Loucy (cell line): ENCODE results near the gene JDP2.

Experiments used
- H2AFZ ChIP-seq: fragments of 200-600 bp; sonication (generic); 2 replicates; pipeline ENCODE4 v1.6.0; 2016; ENCODE audit warnings: antibody characterized with exemption, mild to moderate bottlenecking, low read length, moderate library complexity
- H3F3A ChIP-seq: fragments of 200-600 bp; 2 replicates; pipeline ENCODE4 v1.6.0; 2016; ENCODE audit warnings: antibody characterized with exemption, low read depth, mild to moderate bottlenecking
- H3K27me3 ChIP-seq: fragments of 200-600 bp; sonication (generic); 2 replicates; pipeline ENCODE4 v1.6.1; 2014; ENCODE audit warnings: low read length, mild to moderate bottlenecking; ENCODE audit not compliant: insufficient read depth, poor library complexity, severe bottlenecking
- H3K36me3 ChIP-seq: fragments of 200-600 bp; sonication (generic); 2 replicates; pipeline ENCODE4 v1.6.1; 2016; ENCODE audit warnings: low read length; ENCODE audit not compliant: insufficient read depth
- H3K4me1 ChIP-seq: fragments of 200-600 bp; sonication (generic); 2 replicates; pipeline ENCODE4 v1.5.1; 2014; ENCODE audit warnings: low read length, mild to moderate bottlenecking; ENCODE audit not compliant: insufficient read depth, poor library complexity, severe bottlenecking
- H3K4me2 ChIP-seq: fragments of 200-600 bp; sonication (generic); 2 replicates; pipeline ENCODE4 v1.6.0; 2014; ENCODE audit warnings: antibody characterized with exemption, low read length, low read depth, mild to moderate bottlenecking; ENCODE audit not compliant: poor library complexity, severe bottlenecking
- H3K4me3 ChIP-seq: fragments of 200-600 bp; sonication (generic); 2 replicates; pipeline ENCODE4 v1.5.1; 2014; ENCODE audit warnings: low read length, mild to moderate bottlenecking, mixed read lengths; ENCODE audit not compliant: poor library complexity, severe bottlenecking
- H3K79me2 ChIP-seq: fragments of 200-600 bp; sonication (generic); 2 replicates; pipeline ENCODE4 v1.6.1; 2014; ENCODE audit warnings: low read length; ENCODE audit not compliant: insufficient read depth
- H3K9ac ChIP-seq: fragments of 200-600 bp; sonication (generic); 2 replicates; pipeline ENCODE4 v1.6.0; 2014; ENCODE audit warnings: mild to moderate bottlenecking, low read depth, low read length, moderate library complexity; ENCODE audit not compliant: poor library complexity, severe bottlenecking
- H3K9me2 ChIP-seq: fragments of 200-600 bp; sonication (generic); replicated peaks from 2 replicates; pipeline ENCODE4 v1.6.1; 2016; ENCODE audit warnings: low read depth, low read length, mixed read lengths
- H3K9me3 ChIP-seq: fragments of 200-600 bp; sonication (generic); 2 replicates; pipeline ENCODE4 v1.6.1; 2014; ENCODE audit warnings: mild to moderate bottlenecking, antibody characterized with exemption, low read length, low read depth; ENCODE audit not compliant: insufficient read depth
- H4K20me1 ChIP-seq: fragments of 200-600 bp; sonication (generic); 2 replicates; pipeline ENCODE4 v1.6.0; 2014; ENCODE audit warnings: antibody characterized with exemption, low read length, mild to moderate bottlenecking; ENCODE audit not compliant: insufficient read depth, poor library complexity, severe bottlenecking
- CTCF ChIP-seq: fragments of 200-600 bp; sonication (generic); conservative IDR thresholded peaks from 2 replicates; pipeline ENCODE4 v1.5.1; 2014; ENCODE audit warnings: mild to moderate bottlenecking, antibody characterized with exemption, low read length
- EZH2phosphoT487 ChIP-seq: fragments of 200-600 bp; IDR thresholded peaks from 2 replicates; pipeline ENCODE4 v1.6.1; 2018; ENCODE audit warnings: antibody characterized with exemption, mild to moderate bottlenecking, moderate library complexity, borderline replicate concordance

Gene JDP2

GRCh38 chr14:75430976-75431375, 3.2 kb downstream of the JDP2 start:
- Histone ChIP-seq H3F3A (peaks cover 4% of the 10 kb centered on the region; the same call in 1 of the 2 replicates), H3K4me3 (peak overlapping the region; percentile 82)

GRCh38 chr14:75431827-75432226, 4.0 kb downstream of the JDP2 start:
- TF ChIP-seq CTCF, result no peak
- no peak for TF ChIP-seq EZH2phosphoT487
- no peak overlapping the region for H3K4me3 ChIP-seq
- H3K36me3 ChIP-seq, result no peaks in the 10 kb centered on the region
- no peak overlapping the region for H3K9ac ChIP-seq
- no peaks in the 10 kb centered on the region for H3K9me2 ChIP-seq
- H3K4me2 ChIP-seq, result peak overlapping the region; percentile 80
- H4K20me1 ChIP-seq, result no peaks in the 10 kb centered on the region
- H3K4me1 ChIP-seq, result peaks cover 80% of the 10 kb centered on the region
- H3K27me3 ChIP-seq, result no peaks in the 10 kb centered on the region
- peaks cover 4% of the 10 kb centered on the region; the same call in 1 of the 2 replicates for H3F3A ChIP-seq
- H3K9me3 ChIP-seq, result no peaks in the 10 kb centered on the region
- H2AFZ ChIP-seq, result no peak overlapping the region
- H3K79me2 ChIP-seq, result peaks cover 44% of the 10 kb centered on the region

More at GRCh38 chr14:75430976-75431375, 3.2 kb downstream of the JDP2 start:
- Histone ChIP-seq H3K9me3 (no peaks in the 10 kb centered on the region), H3K4me1 (peaks cover 80% of the 10 kb centered on the region), H2AFZ (no peak overlapping the region), H3K4me2 (peak overlapping the region; percentile 80), H3K36me3 (no peaks in the 10 kb centered on the region), H3K79me2 (peaks cover 44% of the 10 kb centered on the region), H3K27me3 (no peaks in the 10 kb centered on the region), H3K9ac (no peak overlapping the region), H4K20me1 (no peaks in the 10 kb centered on the region), H3K9me2 (no peaks in the 10 kb centered on the region)
- TF ChIP-seq EZH2phosphoT487, result no peak
- TF ChIP-seq CTCF, result no peak

GRCh38 chr14:75432411-75432810, 4.6 kb downstream of the JDP2 start:
- no peaks in the 10 kb centered on the region for H4K20me1 ChIP-seq
- H3K79me2 ChIP-seq, result peaks cover 44% of the 10 kb centered on the region
- H2AFZ ChIP-seq, result no peak overlapping the region
- H3K36me3 ChIP-seq, result no peaks in the 10 kb centered on the region
- H3K9me3 ChIP-seq, result no peaks in the 10 kb centered on the region
- no peak overlapping the region for H3K4me3 ChIP-seq
- no peak overlapping the region for H3K9ac ChIP-seq
- H3K4me2 ChIP-seq, result peak overlapping the region; percentile 80
- H3K9me2 ChIP-seq, result no peaks in the 10 kb centered on the region
- H3K27me3 ChIP-seq, result no peaks in the 10 kb centered on the region
- peaks cover 4% of the 10 kb centered on the region; the same call in 1 of the 2 replicates for H3F3A ChIP-seq
- peaks cover 79% of the 10 kb centered on the region for H3K4me1 ChIP-seq
- TF ChIP-seq EZH2phosphoT487, result no peak
- no peak for TF ChIP-seq CTCF
